Midbrain (tissue), 1 donor: ENCODE data around the gene DNAJC1.

ENCODE experiments used
- DNase-seq: peaks from one replicate; lab custom pipeline; 2025; lab: John Stamatoyannopoulos, UW

The DNAJC1 gene

DNA sequence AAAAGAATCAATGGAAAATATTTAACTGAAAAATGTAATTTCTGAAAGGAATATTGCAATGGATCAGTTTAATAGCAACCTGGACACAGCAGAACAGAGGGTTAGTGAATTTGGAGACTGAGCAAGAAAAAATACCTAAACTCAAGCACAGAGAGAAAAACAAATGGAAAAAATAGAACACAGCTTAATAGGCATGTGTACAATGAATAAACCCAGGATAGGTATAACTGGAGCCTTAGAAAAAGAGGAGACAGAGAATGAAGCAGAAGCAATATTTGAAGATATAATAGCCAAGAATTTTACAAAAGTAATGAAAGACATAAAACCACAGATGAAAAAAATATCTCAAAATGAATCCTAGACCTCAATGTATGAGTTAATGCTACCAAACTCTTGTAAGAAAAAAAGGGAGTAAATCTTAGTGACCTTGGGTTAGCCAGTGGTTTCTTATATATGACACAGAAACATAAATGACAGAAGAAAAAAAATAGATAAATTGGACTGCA, 2.9 kb upstream of the DNAJC1 start:
- no peak for DNase-seq

DNA sequence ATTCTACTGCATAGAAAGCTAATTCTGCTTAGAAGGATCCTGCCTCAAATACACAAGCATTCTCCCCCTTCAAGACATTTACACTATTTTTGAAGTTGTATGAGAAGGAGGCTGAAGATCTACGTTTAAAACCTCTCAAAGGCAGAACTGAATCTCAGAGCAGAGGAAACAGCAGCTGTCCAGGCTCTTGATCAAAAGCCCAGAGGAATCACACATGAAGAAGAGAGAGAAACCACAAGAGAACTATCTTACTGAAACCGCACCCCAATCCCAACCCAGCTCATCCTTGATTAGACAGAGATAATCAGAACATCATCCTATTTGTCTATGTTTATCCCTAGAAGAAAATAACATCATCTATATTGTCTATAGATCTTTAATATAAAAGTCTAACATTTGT, 2.2 kb upstream of the DNAJC1 start:
- DNase-seq, result no peak

DNA sequence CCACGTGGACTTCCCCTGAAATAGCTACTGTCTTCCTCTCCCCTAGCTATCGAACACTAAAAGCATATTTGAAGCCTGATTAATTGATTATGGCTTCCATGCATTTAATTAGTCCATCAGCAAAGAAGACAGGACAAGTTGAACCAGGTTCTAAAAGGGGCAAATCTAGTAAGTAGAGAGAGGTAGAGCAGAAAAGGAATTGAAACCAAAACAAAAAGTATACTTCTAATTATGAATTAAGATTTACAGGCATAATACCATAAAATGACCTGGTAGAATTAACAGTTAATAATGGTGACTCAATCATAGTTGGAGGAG, 393 bp upstream of the DNAJC1 start:
- DNase-seq, result no peak

DNA sequence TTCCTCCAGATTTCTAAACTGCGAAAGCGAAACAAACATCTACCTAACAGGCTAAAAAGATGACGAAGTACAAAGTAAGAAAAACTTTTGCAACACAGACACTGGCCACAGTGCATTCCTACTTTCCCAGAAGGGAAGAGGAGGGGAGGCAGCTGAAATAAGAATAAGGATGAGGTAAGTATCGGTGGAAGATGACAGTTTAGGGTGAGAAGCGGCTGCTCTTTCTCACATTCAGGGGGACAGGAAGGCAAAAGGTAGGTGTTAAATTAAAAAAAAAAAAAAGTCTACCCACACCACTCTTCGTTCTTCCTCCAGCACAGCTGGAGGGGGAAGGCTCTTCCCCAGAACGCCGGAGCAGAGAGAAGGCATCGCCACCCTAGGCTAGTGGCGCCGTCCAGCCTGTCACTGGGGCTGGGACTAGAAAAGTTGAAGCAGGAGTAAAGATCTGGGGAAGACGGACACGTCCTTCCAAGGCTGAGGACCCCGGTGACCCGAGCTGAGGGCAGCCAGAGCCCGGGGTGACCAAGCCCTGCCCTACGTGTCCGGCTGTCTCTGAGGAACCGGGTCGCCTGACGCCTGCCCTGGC, 846 bp downstream of the DNAJC1 start:
- no peak for DNase-seq

DNA sequence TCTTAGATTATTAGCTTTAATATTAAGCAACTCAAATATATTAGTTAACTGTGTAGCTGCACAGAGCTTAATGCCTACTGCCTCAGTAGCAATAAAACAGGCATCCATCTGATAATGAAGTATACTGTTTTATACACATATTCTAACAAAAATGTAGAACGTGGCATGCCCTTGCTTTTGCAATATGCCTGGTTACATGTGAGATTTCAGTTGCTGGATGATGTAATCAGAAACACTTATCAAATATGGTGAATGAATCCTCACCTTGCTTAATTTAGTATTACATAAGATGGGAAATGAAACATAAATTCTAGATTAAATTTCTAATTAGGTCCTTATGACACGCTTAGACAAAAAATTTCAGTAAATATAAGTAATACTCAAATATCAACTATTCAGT, 8.0 kb downstream of the DNAJC1 start:
- no peak for DNase-seq

DNA sequence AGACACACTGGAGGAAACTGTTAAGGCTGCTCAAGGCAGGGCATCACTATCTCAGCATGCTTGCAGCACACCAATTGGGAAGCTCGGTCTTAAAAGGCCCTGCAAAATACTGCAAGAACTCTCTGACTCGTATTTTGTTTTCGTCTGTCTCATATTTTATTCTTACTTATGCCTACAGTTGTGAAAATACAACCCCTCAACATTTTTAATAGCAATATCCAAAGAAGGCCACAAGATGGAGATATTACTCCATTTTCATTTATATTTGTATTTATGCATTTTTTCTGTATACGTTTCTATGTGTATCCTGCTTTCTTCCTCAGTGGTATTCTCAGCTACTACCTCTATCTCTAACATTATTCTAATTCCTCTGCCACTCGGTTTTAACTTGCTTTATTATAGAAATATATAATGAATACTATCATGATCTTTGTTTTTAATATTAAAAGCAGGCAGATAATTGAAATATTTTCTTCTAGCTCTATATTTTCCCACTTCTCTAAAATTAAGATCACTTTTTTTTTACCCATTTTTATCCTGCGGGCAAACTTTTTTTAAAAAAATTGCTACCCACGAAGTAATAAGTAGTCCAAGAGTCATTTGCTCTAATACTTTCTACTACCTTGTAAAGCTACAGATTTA, 10.0 kb downstream of the DNAJC1 start:
- no peak for DNase-seq

DNA sequence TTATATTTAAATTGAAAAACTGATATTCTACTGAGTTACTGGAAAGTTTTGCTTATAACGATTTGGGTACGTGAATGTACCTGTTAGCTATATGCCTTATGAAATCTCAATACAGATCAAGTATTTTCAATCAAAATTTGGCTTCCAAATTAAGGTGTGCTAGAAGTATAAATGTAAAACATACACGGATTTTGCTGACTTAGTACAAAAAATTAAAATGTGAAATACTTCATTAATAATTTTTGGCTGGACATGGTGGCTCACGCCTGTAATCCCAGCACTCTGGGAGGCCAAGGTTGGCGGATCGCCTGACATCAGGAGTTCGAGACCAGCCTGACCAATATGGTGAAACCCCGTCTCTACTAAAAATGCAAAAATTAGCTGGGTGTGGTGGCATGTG, 11.7 kb downstream of the DNAJC1 start:
- no peak for DNase-seq

DNA sequence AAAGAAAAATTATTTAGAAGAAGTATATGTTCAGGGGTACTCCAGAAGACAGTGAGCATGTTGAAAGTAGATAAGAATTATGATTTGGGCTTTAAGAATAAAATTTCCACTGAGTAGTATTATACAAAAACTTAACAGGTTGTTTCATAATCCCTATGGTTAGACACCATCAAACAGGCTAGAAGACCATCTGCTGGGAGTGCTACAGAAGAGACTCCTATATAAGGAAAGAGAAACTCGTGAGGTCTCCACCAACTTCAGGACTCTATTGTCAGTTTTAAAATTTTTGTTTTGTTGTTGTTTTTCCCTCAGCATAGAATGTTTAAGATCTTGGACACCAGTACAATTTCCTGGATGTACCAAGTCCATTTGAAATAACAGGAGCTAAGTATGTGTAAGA, 13.1 kb downstream of the DNAJC1 start:
- DNase-seq, result no peak

DNA sequence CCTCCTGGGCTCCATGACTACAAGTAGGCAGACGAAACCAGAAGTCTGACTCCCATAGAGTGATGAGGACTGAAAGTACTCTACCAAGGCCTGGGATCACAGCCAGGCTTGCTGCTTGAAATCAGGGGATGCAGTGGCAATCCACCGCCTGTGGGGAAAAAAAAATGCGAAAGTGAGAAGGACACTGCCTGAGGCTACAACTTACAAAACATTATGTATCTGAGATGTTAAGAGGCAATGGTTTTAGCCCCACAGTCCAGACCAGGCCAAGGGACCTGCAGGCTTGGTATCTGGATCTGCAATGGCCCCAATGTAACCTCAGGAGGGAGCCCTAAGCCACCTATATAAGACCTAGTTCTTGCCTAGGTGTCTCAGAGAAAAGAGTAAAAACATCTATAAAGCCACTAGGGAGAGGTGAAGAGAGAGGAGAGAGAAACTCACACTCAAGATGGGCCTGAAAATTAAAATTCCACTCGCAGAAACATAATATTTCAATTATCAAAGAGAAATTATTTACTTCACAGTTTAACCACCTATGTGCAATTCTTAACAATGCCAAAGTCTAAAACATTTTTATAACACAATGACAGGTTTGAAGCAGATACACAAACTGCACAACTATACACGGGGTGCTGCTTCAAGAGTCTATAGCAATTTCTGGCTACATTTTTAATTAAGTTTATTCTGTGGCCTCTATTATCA, 13.9 kb downstream of the DNAJC1 start:
- DNase-seq, result peak; percentile 47

DNA sequence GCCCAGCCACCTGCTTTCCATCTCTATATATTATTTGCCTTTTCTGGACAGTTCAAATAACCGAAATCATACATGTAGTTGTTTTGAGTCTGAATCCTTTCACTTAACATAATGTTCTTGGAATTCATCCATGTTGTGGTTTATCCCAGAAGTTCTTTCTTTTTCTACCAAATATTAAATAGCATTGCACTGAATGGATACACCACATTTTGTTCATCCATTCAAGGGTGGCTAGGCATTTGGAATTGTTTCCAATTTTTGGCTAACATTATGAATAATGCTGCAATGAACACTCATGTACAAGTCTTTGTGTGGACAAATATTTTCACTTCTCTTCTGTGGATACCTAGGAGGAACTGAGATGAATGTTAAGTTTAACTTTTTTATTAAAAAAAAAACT, 18.0 kb downstream of the DNAJC1 start:
- no peak for DNase-seq

DNA sequence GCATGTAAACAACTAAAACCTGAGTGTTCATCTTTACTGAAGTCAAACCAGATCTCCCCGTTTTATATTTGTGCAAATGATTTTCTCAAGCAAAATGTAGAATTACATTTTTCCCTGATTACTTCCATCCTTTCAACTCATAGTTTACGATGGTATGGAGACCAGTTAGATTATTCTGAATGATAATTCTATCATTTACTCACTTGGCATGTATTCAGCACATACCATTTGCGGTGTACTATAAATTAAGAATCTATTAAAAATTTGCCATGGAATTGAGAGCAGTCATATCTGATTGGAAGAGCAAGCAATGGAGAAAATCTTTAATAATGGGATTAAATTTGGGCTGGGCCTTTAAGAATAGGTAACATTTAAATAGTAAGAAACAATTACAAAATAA, 22.4 kb downstream of the DNAJC1 start:
- DNase-seq, result no peak

DNA sequence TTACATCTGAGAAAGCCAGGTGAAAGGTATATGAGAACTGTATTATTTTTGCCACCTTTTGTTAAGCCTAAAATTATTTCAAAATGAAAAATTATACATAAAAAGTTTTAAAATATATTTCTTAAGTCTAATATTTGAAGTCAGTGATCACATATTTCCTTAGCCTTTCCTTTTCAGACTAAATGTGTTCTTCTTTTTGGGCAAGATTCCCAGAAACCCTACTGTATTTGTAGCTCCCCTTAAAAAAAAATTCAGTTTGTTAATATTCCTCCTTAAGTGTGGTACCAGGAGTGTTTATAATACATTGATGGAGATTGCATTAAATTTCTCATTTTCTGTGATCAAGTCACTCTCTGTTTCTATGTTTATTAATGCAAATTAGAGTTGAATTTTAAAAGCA, 22.8 kb downstream of the DNAJC1 start:
- no peak for DNase-seq

DNA sequence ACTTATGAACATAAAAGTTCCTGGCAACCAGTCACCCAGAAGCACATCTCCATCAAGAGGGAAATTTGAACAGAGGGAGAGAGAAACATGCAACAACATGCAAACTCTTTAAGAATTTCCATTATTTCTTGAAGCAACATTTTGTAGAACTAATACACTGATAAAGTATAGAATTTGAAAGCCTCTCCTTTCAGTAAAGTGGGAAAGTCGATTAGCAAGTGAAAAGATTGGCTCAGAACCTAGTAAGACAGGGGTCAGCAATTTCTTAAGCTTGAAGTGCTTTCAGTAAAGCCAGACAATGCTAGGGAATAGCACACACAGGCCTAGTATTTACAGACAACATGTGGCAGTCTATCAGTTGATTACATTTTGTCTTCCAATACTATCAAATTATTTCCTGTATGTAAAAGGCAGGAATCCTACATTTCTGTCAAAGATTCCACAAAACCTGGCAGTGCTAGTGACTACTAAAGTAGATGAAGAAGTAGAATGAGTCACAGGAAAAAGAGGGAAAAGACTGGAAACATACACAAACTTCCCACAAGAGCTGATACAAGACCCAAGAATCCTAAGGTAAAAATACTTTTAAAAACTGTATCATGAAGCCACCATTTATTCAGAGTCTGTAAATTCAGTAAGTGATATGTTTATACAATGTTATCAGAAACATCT, 25.2 kb downstream of the DNAJC1 start:
- peak; percentile 30 for DNase-seq

DNA sequence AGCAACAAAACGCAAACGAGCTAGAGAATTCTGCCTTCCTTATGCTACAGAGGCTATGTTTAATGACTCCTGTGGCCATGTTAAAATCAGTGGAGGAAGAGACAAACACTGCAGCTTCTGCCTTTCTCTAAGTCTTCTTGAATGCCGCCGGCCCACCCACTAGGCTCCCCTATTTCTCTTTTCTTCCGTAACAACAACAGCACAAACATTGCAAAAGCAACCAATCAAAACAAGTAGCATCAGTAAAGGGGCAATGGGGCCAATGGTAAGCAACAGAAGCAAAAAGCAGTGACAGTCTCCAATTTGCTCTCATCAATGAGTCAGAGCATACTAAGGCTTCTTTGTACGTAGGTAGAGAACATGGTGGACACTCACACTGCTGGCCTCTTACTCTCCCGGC, 26.8 kb downstream of the DNAJC1 start:
- DNase-seq, result peak; percentile 51

DNA sequence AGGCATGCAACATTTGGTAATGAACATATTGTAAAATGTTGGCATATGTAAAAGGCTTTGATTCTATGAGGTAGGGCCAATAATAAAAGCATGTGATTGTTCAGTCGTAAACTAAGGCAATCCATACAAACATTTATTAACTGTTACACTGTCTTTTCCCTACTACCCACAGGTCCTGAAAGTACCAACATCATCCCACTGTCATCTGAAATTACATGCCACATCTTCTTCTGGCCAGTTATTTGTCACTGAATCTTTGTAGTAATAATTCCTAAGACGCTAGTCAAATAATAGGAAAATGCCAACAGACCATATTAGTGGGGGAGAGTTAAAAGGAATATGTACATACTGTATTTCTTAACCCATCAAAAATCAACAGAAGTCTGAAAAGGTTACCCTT, 27.2 kb downstream of the DNAJC1 start:
- no peak for DNase-seq

DNA sequence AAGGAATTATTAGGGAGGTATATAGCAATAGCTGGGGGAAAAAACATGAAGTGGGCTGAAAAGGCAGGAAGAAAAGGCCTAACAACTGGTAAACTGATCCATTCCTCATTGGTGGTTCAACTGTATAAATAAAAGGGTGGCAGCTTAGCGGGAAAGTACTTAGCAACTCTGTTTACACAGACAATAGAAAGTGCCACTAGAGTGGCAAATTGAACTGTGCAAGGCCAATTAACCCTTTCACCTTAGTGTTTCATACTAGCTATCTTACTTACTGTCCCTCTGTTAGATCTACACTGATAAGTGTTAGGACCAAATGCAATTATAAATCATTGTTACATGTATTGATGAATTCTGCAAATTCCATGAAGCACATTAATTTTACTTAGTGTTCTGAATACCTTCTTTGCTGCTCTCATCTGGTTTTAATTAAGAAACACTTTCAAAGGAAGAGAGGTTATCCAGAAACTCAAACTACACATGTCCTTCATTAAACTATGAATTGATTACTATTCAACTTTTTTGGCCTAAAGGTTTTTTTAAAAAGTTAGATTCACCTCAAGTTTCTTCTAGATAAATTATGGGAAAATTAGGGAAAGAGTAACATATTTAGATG, 28.0 kb downstream of the DNAJC1 start:
- peak; percentile 33 for DNase-seq

DNA sequence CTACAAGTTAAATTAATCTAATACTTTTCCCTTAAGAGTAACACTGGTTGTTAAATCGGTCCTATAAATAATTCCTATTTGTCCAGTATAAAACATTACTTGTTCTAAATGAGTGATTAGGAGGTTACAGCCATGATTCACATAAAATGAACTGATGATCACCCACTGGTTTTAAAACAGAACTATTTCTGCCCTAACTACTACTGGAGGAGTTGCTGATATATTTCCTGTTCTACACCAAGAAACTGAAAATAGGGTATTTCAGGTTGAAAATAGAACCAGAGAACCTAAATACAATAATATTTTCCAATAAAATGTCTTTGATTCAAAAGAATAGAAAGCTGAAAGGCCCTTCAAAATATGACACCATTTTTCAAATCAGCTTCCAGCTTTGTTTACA, 30.9 kb downstream of the DNAJC1 start:
- DNase-seq, result no peak

DNA sequence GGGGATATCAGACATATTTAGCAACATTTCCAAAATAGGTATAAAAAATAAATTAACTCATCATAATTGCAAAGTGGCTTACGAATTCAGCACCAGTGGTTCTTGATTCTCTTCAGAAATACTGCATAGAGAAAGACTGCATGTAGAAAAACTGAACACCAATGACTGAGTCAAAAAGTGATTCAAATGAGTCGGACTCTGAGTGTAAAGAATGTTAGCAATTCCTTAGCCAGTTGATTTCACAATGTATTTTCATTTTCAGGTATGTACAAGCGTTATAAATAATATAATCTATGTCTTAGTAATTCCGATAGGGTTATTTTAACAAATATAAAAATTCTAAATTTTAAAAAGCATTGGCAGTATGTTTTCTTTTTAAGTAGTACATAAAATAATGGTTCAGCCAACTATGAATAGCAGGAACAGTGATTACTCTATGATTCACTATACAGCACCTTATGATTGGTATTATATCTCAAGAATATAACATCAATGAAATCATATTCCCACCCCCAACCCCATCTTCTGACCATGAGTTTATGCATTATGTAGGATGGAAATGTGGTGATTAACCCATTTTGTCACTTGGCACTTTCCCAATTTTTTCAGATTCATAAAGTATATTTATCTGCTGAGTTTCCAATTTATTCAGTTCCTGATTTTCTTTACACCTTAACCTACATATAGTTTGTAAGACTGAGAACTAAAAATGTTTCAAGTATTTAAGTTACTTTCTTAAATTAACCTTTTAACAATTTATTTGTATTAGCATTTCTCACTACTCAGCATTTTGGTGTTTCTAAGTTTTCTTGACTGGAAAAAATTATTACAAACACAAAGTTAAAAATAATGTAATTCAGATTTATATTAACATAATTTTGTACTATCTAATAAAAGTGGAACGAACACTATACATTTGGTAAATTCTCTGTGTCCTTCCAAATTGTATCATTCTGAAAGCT, 33.9 kb downstream of the DNAJC1 start:
- DNase-seq, result no peak

DNA sequence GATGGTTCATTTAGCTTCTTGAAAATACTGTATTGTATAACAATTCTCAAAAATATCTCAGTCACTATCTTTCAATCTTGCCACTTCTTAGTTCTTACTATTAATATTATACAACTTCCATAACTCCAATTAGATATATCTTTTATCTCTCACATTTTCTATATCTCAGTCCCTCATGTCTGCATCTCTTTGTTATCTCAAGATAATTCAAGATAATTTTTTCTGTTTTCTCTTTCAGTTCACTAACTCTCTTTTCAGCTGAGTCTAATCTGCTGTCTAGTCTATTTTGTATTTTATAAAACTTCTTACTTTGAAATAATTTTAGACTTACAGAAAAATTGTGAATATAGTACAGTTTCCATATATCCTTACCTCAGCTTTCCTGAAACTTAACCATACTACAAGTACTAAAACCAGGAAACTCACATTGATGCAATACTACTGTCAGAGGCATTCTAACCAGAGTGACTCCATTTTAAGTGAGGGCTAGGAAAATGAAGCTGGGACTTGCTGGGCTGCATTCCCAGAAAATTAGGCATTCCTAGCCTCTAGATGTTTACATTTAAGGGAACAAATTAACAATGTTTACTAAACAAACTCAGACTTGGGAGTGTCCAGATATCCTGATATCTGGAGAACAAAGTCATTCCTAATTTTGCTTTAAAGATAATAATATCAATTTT, 38.4 kb downstream of the DNAJC1 start:
- no peak for DNase-seq

DNA sequence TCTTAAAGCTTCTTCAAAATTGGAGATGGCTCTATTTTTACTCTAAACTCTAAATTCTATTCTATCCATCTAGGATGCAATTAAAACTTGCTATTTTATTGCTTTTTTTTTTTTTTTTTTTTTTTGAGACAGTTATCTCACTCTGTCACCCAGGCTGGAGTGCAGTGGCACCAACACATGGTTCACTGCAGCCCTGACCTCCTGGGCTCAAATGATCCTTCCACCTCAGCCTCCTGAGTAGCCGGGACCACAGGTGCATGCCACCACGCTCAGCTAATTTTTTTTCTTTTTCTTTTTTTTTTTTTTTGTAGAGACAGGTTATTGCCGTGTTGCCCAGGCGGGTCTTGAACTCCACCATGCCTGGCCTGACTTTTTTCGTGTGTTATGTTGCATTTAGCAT, 41.2 kb downstream of the DNAJC1 start:
- no peak for DNase-seq

DNA sequence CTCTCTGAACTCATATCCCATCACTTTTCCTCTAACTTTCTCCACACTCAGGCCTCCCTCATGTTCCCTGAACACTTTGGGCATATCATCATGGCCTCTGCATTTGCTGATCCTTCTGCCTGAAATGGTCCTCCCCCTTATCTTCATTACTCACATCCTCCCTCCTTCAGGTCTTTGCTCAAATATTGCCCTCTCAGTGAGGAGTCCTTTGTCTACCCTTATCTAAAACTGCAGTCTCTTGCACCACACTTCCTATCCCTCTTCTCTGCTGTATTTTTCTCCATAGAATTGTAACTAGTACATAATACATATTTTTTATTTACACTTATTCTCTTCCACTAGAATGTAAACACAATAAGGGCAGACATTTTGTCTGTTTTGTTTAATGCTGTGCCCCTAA, 41.7 kb downstream of the DNAJC1 start:
- no peak for DNase-seq
